Loucy (cell line): ENCODE data around the gene KANSL1.

Source experiments
- CTCF ChIP-seq: fragments of 200-600 bp; sonication (generic); conservative IDR thresholded peaks from 2 replicates; pipeline ENCODE4 v1.5.1; 2014; ENCODE audit warnings: mild to moderate bottlenecking, antibody characterized with exemption, low read length
- EZH2phosphoT487 ChIP-seq: fragments of 200-600 bp; IDR thresholded peaks from 2 replicates; pipeline ENCODE4 v1.6.1; 2018; ENCODE audit warnings: antibody characterized with exemption, mild to moderate bottlenecking, moderate library complexity, borderline replicate concordance

GRCh38 chr17:46191322-46192188, 1.7 kb downstream of the KANSL1 start:
- no peak for TF ChIP-seq CTCF
- no peak for TF ChIP-seq EZH2phosphoT487
